ENCODE measurements around the gene NUP50.

- TF ChIP-seq SP1 (IDR thresholded peaks at IDR 0.05) (no peak), L3MBTL2 (conservative IDR thresholded peaks at IDR 0.05) (no peak), ARNT (IDR thresholded peaks at IDR 0.05) (no peak), FOXM1 (IDR thresholded peaks at IDR 0.05; ENCODE audit: borderline replicate concordance) (no peak), FOXK2 (IDR thresholded peaks at IDR 0.05) (no peak), CTBP1 (IDR thresholded peaks at IDR 0.05; ENCODE audit: borderline replicate concordance) (no peak), PKNOX1 (IDR thresholded peaks at IDR 0.05) (peak; percentile 74), BHLHE40 (IDR thresholded peaks at IDR 0.05; ENCODE audit: borderline replicate concordance) (no peak), LEF1 (IDR thresholded peaks at IDR 0.05; ENCODE audit: borderline replicate concordance) (no peak), FOXA1 (IDR thresholded peaks at IDR 0.05) (no peak), HDGF (IDR thresholded peaks at IDR 0.05; ENCODE audit: borderline replicate concordance) (no peak)
These were observed 29.4 kb upstream of the NUP50 start for GRCh38 chr22:45134313-45134712.
